Lung (tissue), 12 donors: ENCODE measurements around the gene FOXP1. TPM values are rescaled to one million over a fixed set of nuclear protein-coding genes. Genes with fewer than 3 reads are reported as not detected.

ENCODE experiments used
- ATAC-seq: fragments of 200-7000 bp; cut with Tn5 transposase; one replicate; pipeline ENCODE4 v1.9.1; 2020; ENCODE audit warnings: moderate number of reproducible peaks; ENCODE audit not compliant: insufficient read depth, low FRiP score
- DNase-seq, 3 donors: peaks; one replicate each; pipeline ENCODE4 v3.0.0-alpha.2; 2013 to 2017
- H3K27ac ChIP-seq, 2 donors: one replicate each; pipeline ENCODE4 v1.5.1; 2013; ENCODE audit warnings: mild to moderate bottlenecking in 2 of 2, moderate library complexity in 2 of 2, control low read depth in 1 of 2, inconsistent platforms in 1 of 2, low read depth in 1 of 2, low read length in 1 of 2
- H3K27me3 ChIP-seq, 3 donors: one replicate each; pipeline ENCODE4 v1.5.1; 2013; ENCODE audit warnings: low read length in 2 of 3; ENCODE audit not compliant: control insufficient read depth in 3 of 3, insufficient read depth in 3 of 3
- H3K36me3 ChIP-seq, 4 donors: one replicate each; pipeline ENCODE4 v1.5.1; 2013; ENCODE audit warnings: low read length in 4 of 4, mild to moderate bottlenecking in 1 of 4, moderate library complexity in 1 of 4; ENCODE audit not compliant: control insufficient read depth in 4 of 4, insufficient read depth in 4 of 4
- H3K4me1 ChIP-seq, 5 donors: one replicate each; pipeline ENCODE4 v1.5.1; 2013; ENCODE audit warnings: low read length in 5 of 5, mild to moderate bottlenecking in 2 of 5, moderate library complexity in 1 of 5; ENCODE audit not compliant: control insufficient read depth in 5 of 5, insufficient read depth in 5 of 5
- H3K4me3 ChIP-seq: one replicate; pipeline ENCODE4 v1.5.1; 2013; ENCODE audit warnings: mild to moderate bottlenecking, control low read depth, moderate library complexity
- H3K9ac ChIP-seq, 2 donors: one replicate each; pipeline ENCODE4 v1.5.1; 2013; ENCODE audit warnings: low read length in 2 of 2, control low read depth in 1 of 2; ENCODE audit not compliant: insufficient read depth in 1 of 2
- H3K9me3 ChIP-seq, 4 donors: one replicate each; pipeline ENCODE4 v1.5.1; 2013; ENCODE audit warnings: low read length in 3 of 4, mild to moderate bottlenecking in 1 of 4, moderate library complexity in 1 of 4; ENCODE audit not compliant: control insufficient read depth in 4 of 4, insufficient read depth in 3 of 4
- WGBS, 2 donors: extraction: QIAGEN DNeasy Blood & Tissue Kit; methylation state at CpG; one replicate each; pipeline ENCODE4 v1.1.7; 2013; 5-methylcytosine and 5-hydroxymethylcytosine counted together
- polyA plus RNA-seq, 2 donors: library from polyadenylated mRNA; stranded (reverse); fragments of 200-250 nt; gene quantifications; one replicate each; pipeline ENCODE4 v1.2.1, GENCODE V29; 2013
- total RNA-seq, 2 donors: library from RNA; depleted of rRNA in 1 of 2; stranded (reverse); fragments of >200 nt in 1 of 2; gene quantifications; one replicate each; pipeline ENCODE4 v1.2.1, GENCODE V29; 2014 to 2021
- TF ChIP-seq, protein P1 (sequence below): IDR thresholded peaks from 2 replicates; pipeline ENCODE4 v1.5.1; 2012; ENCODE audit warnings: mild to moderate bottlenecking; ENCODE audit errors: control extremely low read depth, extremely low read depth
- donor health status: control.
- donor health status: control.
- donor health status: Bipolar disorder and iron deficiency.
- donor health status: healthy.
- donor health status: DM: yes; HTN: yes; CAD: no.

The FOXP1 gene
- total and polyA plus RNA-seq, 4 donors, result 13.8 to 287 (median 73.9) TPM

DNA sequence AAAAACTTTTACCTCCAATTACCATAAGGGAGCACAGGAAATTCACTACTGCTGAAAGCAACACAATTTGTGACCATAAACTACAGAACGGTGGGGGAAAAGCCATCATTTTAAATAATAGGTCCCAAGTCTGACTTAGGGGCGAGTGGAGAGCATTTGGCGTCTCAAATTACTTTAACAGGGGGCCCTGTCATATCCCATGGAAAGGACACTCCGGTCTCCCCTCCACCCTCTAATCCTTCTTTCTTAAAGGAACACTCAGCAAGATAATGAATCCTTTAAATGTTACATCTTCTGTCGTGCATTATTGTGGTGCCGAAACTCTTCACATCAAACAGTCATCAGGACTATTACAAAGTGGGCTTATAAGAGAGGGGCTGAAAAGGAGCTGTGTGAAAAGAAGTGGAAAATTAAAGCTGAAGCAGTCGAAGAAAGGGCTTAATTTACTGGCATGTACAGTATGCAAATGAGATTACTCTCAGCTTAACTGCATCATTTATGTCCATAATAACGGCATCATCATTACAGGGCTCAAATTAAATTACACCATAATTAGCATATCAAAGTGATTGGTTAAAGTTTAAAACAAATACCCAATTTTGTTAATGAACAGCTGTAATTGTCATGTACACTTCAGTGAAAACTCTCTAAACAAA is 342.2 kb downstream of the FOXP1 start:
- 87 to 93% methylated on average over 8 of the region's 8 CpGs for WGBS, 2 donors
- peaks cover 0 to 12% (median 0%) of the 10 kb centered on the region in 3 donors for H3K27me3 ChIP-seq
- no peak overlapping the region for H3K27ac ChIP-seq
- no peaks in the 10 kb centered on the region for H3K9me3 ChIP-seq
- no peak overlapping the region for H3K9ac ChIP-seq
- TF ChIP-seq, protein P1, sequence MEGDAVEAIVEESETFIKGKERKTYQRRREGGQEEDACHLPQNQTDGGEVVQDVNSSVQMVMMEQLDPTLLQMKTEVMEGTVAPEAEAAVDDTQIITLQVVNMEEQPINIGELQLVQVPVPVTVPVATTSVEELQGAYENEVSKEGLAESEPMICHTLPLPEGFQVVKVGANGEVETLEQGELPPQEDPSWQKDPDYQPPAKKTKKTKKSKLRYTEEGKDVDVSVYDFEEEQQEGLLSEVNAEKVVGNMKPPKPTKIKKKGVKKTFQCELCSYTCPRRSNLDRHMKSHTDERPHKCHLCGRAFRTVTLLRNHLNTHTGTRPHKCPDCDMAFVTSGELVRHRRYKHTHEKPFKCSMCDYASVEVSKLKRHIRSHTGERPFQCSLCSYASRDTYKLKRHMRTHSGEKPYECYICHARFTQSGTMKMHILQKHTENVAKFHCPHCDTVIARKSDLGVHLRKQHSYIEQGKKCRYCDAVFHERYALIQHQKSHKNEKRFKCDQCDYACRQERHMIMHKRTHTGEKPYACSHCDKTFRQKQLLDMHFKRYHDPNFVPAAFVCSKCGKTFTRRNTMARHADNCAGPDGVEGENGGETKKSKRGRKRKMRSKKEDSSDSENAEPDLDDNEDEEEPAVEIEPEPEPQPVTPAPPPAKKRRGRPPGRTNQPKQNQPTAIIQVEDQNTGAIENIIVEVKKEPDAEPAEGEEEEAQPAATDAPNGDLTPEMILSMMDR, result no peak
- DNase-seq (no peak), ATAC-seq (no peak)
- H3K4me1 ChIP-seq, result peaks cover 2 to 32% (median 18%) of the 10 kb centered on the region in 5 donors
- no peaks in the 10 kb centered on the region for H3K36me3 ChIP-seq
- H3K4me3 ChIP-seq, result no peak overlapping the region

DNA sequence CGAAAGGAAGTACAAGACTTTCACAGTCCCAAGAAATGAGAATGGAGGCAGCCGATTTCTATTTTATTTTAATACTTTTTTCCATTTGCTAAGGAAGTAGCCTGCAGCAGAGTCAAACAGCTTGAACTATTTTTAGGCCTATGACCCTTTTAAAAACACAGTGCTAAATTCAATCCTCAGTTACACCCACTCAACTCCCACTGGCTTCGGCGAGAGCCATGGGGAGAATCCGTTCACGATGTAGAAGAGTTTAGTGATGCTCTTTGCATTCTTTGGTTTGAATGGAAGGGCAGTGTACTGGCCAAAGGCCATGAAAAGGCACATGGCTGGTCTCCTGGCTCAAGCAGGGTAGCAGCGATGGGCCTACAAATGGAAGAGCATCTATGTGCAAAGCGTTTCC is 343.5 kb downstream of the FOXP1 start:
- no peak for DNase-seq
- ATAC-seq, result no peak
- peak overlapping the region in 1 of 2 donors; percentile 48 for H3K27ac ChIP-seq
- H3K4me3 ChIP-seq, result no peak overlapping the region
- no peaks in the 10 kb centered on the region for H3K36me3 ChIP-seq
- H3K9ac ChIP-seq, result no peak overlapping the region
- no peaks in the 10 kb centered on the region for H3K9me3 ChIP-seq
- H3K27me3 ChIP-seq, result peaks cover 0 to 12% (median 0%) of the 10 kb centered on the region in 3 donors
- peaks cover under 1 to 21% (median 12%) of the 10 kb centered on the region in 5 donors for H3K4me1 ChIP-seq
- whole genome bisulfite sequencing, 2 donors, result 84% methylated on average over 8 of the region's 8 CpGs
- TF ChIP-seq, protein P1, result no peak

DNA sequence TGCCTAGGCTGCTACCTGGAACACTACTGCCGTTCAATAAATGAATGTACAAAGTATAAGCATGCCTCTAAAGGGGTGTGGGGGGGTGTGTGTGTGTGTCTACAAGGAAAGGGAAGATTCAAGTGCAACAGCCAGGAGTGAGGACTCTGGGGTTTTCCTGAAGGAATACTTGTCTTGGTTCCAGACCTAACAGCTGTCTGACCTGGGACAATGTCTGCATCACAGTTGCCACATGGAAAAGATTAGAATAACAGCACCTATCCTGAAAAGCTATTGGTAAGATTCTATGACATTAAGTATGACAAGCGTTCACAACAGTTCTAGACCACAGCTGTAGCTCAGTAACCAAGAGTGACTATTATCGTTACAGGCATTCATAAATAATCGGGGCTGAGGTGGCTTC is 345.2 kb downstream of the FOXP1 start:
- Histone ChIP-seq H3K27ac (no peak overlapping the region), H3K9me3 (no peaks in the 10 kb centered on the region), H3K36me3 (no peaks in the 10 kb centered on the region), H3K27me3 (peaks cover 0 to 5% (median 0%) of the 10 kb centered on the region in 3 donors), H3K4me3 (no peak overlapping the region), H3K4me1 (peaks cover 0 to 18% (median 5%) of the 10 kb centered on the region in 5 donors), H3K9ac (peak overlapping the region in 1 of 2 donors; percentile 1)
- ATAC-seq (no peak), DNase-seq (no peak)
- WGBS, 2 donors, result 79 to 89% methylated on average over 4 of the region's 4 CpGs
- TF ChIP-seq, protein P1, result no peak

DNA sequence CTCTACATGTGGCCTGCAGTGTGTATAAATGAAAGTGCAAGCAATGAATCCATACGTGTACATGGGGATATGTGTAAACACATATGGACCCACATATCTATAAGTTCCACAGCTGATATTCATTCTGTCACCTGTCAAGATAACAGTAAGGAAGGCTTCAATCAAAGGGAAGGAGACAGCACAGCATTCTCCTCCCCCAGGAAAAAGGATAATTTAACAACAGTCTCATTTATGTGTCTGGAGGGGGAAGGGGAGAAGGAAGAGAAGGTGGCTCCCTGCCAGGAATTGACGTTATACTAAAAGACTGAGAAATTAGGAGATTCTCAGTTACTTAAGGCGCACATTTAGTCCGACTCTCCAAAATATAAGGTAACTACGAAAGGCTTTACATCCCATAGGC is 345.9 kb downstream of the FOXP1 start:
- no peaks in the 10 kb centered on the region for H3K36me3 ChIP-seq
- no peak overlapping the region for H3K9ac ChIP-seq
- DNase-seq (peak; percentile 37 to 69 (median 64)), ATAC-seq (no peak)
- H3K4me3 ChIP-seq, result no peak overlapping the region
- WGBS, 2 donors, result 81 to 84% methylated on average over 5 of the region's 5 CpGs
- no peaks in the 10 kb centered on the region for H3K9me3 ChIP-seq
- TF ChIP-seq, protein P1, result no peak
- H3K27me3 ChIP-seq, result peaks cover 0 to 2% (median 0%) of the 10 kb centered on the region in 3 donors
- H3K4me1 ChIP-seq, result peaks cover 0 to 18% (median 2%) of the 10 kb centered on the region in 5 donors
- no peak overlapping the region for H3K27ac ChIP-seq
